Measurements from ENCODE around the gene PPIH. TPM values are rescaled to one million over a fixed set of nuclear protein-coding genes. Genes with fewer than 3 reads are reported as not detected.
"Not testable (repeated sequence)": the region's sequence is repeated elsewhere in the genome, so short reads cannot be mapped to it uniquely, and the experiment has no call there.

PPIH gene
- total RNA-seq, 1 donor from 2014 or later: 23.5 TPM

GRCh38 chr1:42692461-42692860 is 34.2 kb downstream of the PPIH start:
- H3K36me3 ChIP-seq (ENCODE audit: control insufficient read depth in 3 of 3, insufficient read depth in 3 of 3, low read length in 3 of 3): peaks cover 1 to 14% (median 12%) of the 10 kb centered on the region in 3 donors
- no peak overlapping the region for H3K4me3 ChIP-seq (ENCODE audit: low read length in 3 of 3)
- peaks cover 6 to 36% (median 21%) of the 10 kb centered on the region in 3 donors for H3K4me1 ChIP-seq (ENCODE audit: control insufficient read depth in 3 of 3, insufficient read depth in 3 of 3, low read length in 3 of 3)
- H3K9ac ChIP-seq (ENCODE audit: low read depth in 1 of 3, low read length in 3 of 3): no peak overlapping the region
- H3K9me3 ChIP-seq (ENCODE audit: control insufficient read depth in 3 of 3, low read length in 3 of 3): no peaks in the 10 kb centered on the region
- H3K27me3 ChIP-seq (ENCODE audit: control insufficient read depth in 3 of 3, insufficient read depth in 3 of 3, low read length in 3 of 3): no peaks in the 10 kb centered on the region
- no peak overlapping the region for H3K27ac ChIP-seq (ENCODE audit: low read depth, low read length)

GRCh38 chr1:42692911-42693310 is 34.7 kb downstream of the PPIH start:
- Histone ChIP-seq H3K4me3 (ENCODE audit: low read length in 3 of 3) (no peak overlapping the region), H3K27ac (ENCODE audit: low read depth, low read length) (no peak overlapping the region), H3K36me3 (ENCODE audit: control insufficient read depth in 3 of 3, insufficient read depth in 3 of 3, low read length in 3 of 3) (peaks cover 3 to 19% (median 16%) of the 10 kb centered on the region in 3 donors), H3K9me3 (ENCODE audit: control insufficient read depth in 3 of 3, low read length in 3 of 3) (no peaks in the 10 kb centered on the region), H3K9ac (ENCODE audit: low read depth in 1 of 3, low read length in 3 of 3) (no peak overlapping the region), H3K27me3 (ENCODE audit: control insufficient read depth in 3 of 3, insufficient read depth in 3 of 3, low read length in 3 of 3) (no peaks in the 10 kb centered on the region), H3K4me1 (ENCODE audit: control insufficient read depth in 3 of 3, insufficient read depth in 3 of 3, low read length in 3 of 3) (peaks cover 6 to 32% (median 17%) of the 10 kb centered on the region in 3 donors)

DNA sequence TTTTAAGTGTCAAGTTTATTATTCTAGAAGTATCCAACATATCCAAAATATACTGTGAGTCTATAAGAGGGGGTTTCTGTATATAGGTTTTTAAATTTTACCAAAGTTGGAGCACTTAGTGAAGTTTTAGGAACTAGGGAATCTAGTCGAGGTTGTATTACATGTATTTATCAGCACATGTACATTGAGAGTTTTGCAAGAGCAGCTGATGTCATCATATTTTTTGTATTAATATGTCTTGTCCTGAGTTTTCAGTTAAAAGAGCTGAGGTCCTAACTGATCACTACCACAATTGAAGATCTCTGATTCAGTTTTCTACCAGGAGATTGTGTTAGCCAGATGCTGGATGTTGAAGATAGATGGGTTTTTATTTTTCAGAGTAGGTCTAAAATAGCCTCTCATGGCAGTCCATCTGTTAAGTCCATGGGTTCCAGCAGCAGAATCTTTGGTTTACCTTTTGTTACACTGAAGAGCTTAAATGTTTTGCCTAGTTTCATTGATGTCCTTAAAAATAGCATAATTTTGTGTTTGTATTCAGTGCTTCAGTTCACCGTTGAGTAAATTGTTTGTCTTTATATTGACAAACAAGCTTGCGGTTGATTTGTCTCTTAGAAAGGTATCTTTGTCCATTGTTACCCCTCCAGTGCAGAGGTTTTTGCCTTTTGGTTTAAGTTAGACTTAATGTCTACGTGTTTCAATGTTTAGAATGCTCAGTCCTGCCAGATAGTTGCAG is 40.0 kb downstream of the PPIH start:
- H3K27me3 ChIP-seq (ENCODE audit: control insufficient read depth in 3 of 3, insufficient read depth in 3 of 3, low read length in 3 of 3): no peaks in the 10 kb centered on the region
- no peak overlapping the region for H3K27ac ChIP-seq (ENCODE audit: low read depth, low read length)
- no peaks in the 10 kb centered on the region for H3K4me1 ChIP-seq (ENCODE audit: control insufficient read depth in 3 of 3, insufficient read depth in 3 of 3, low read length in 3 of 3)
- no peaks in the 10 kb centered on the region for H3K9me3 ChIP-seq (ENCODE audit: control insufficient read depth in 3 of 3, low read length in 3 of 3)
- H3K36me3 ChIP-seq (ENCODE audit: control insufficient read depth in 3 of 3, insufficient read depth in 3 of 3, low read length in 3 of 3): peaks cover 28 to 60% (median 57%) of the 10 kb centered on the region in 3 donors
- H3K9ac ChIP-seq (ENCODE audit: low read depth in 1 of 3, low read length in 3 of 3): no peak overlapping the region
- H3K4me3 ChIP-seq (ENCODE audit: low read length in 3 of 3): no peak overlapping the region

DNA sequence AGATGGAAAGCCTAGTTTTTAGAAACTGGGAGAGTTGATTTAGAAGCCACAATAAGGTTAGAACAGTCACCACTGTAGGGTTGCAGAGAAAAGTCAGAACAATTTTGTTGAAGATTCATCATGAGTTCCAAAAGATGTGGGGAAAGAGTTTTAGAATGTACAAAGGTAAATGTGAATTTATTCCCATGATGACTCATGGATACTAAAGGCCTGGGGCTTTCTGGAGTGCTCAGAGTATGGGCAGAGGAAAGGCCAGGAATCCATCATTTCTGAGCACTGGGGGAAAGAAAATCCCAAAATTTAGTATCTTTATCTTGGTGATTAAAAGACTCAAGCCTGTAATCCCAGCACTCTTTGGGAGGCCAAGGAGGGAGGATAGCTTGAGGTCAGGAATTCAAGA is 41.8 kb downstream of the PPIH start:
- H3K27me3 ChIP-seq (ENCODE audit: control insufficient read depth in 3 of 3, insufficient read depth in 3 of 3, low read length in 3 of 3): no peaks in the 10 kb centered on the region
- H3K27ac ChIP-seq (ENCODE audit: low read depth, low read length): no peak overlapping the region
- H3K4me1 ChIP-seq (ENCODE audit: control insufficient read depth in 3 of 3, insufficient read depth in 3 of 3, low read length in 3 of 3): no peaks in the 10 kb centered on the region
- H3K4me3 ChIP-seq (ENCODE audit: low read length in 3 of 3): no peak overlapping the region
- H3K36me3 ChIP-seq (ENCODE audit: control insufficient read depth in 3 of 3, insufficient read depth in 3 of 3, low read length in 3 of 3): peaks cover 35 to 72% (median 71%) of the 10 kb centered on the region in 3 donors
- H3K9me3 ChIP-seq (ENCODE audit: control insufficient read depth in 3 of 3, low read length in 3 of 3): no peaks in the 10 kb centered on the region
- no peak overlapping the region for H3K9ac ChIP-seq (ENCODE audit: low read depth in 1 of 3, low read length in 3 of 3)

- Histone ChIP-seq H3K27ac (ENCODE audit: low read depth, low read length) (no peak overlapping the region), H3K27me3 (ENCODE audit: control insufficient read depth in 3 of 3, insufficient read depth in 3 of 3, low read length in 3 of 3) (no peaks in the 10 kb centered on the region), H3K9me3 (ENCODE audit: control insufficient read depth in 3 of 3, low read length in 3 of 3) (no peaks in the 10 kb centered on the region), H3K9ac (ENCODE audit: low read depth in 1 of 3, low read length in 3 of 3) (no peak overlapping the region), H3K4me1 (ENCODE audit: control insufficient read depth in 3 of 3, insufficient read depth in 3 of 3, low read length in 3 of 3) (no peaks in the 10 kb centered on the region), H3K36me3 (ENCODE audit: control insufficient read depth in 3 of 3, insufficient read depth in 3 of 3, low read length in 3 of 3) (peaks cover 29 to 55% (median 55%) of the 10 kb centered on the region in 3 donors), H3K4me3 (ENCODE audit: low read length in 3 of 3) (no peak overlapping the region)
These were observed 45.8 kb downstream of the PPIH start for GRCh38 chr1:42703888-42704464.

- H3K27me3 ChIP-seq (ENCODE audit: control insufficient read depth in 3 of 3, insufficient read depth in 3 of 3, low read length in 3 of 3): not testable (repeated sequence)
- H3K36me3 ChIP-seq (ENCODE audit: control insufficient read depth in 3 of 3, insufficient read depth in 3 of 3, low read length in 3 of 3): peaks cover 7 to 13% (median 9%) of the 10 kb centered on the region in 3 donors
These were observed 54.6 kb downstream of the PPIH start for GRCh38 chr1:42712808-42713207.

GRCh38 chr1:42713293-42713692 is 55.1 kb downstream of the PPIH start:
- Histone ChIP-seq H3K27ac (ENCODE audit: low read depth, low read length) (no peak overlapping the region), H3K9me3 (ENCODE audit: control insufficient read depth in 3 of 3, low read length in 3 of 3) (peaks cover 0 to 2% (median 2%) of the 10 kb centered on the region in 3 donors), H3K36me3 (ENCODE audit: control insufficient read depth in 3 of 3, insufficient read depth in 3 of 3, low read length in 3 of 3) (peaks cover 7 to 16% (median 9%) of the 10 kb centered on the region in 3 donors), H3K9ac (ENCODE audit: low read depth in 1 of 3, low read length in 3 of 3) (no peak overlapping the region), H3K4me3 (ENCODE audit: low read length in 3 of 3) (no peak overlapping the region), H3K4me1 (ENCODE audit: control insufficient read depth in 3 of 3, insufficient read depth in 3 of 3, low read length in 3 of 3) (no peaks in the 10 kb centered on the region), H3K27me3 (ENCODE audit: control insufficient read depth in 3 of 3, insufficient read depth in 3 of 3, low read length in 3 of 3) (no peaks in the 10 kb centered on the region)

More at GRCh38 chr1:42712808-42713207, 54.6 kb downstream of the PPIH start:
- not testable (repeated sequence) for H3K9me3 ChIP-seq (ENCODE audit: control insufficient read depth in 3 of 3, low read length in 3 of 3); H3K4me1 ChIP-seq (ENCODE audit: control insufficient read depth in 3 of 3, insufficient read depth in 3 of 3, low read length in 3 of 3); H3K4me3 ChIP-seq (ENCODE audit: low read length in 3 of 3); H3K27ac ChIP-seq (ENCODE audit: low read depth, low read length); H3K9ac ChIP-seq (ENCODE audit: low read depth in 1 of 3, low read length in 3 of 3)

DNA sequence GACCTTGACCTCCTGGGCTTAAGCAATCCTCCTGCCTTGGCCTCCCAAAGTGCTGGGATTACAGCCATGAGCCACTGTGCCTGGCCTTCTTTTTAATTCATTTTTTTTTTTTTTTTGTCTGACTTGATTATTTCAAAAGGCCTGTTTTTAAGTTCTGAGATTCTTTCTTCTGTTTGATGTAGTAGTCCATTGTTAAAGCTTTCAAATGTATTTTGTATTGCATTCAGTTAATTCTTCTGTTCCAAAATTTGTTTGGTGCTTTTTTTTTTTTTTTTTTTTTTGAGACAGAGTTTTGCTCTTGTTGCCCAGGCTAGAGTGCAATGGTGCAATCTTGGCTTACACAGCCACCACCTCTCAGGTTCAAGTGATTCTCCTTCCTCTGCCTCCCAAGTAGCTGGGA is 56.2 kb downstream of the PPIH start:
- H3K4me3 ChIP-seq (ENCODE audit: low read length in 3 of 3); H3K4me1 ChIP-seq (ENCODE audit: control insufficient read depth in 3 of 3, insufficient read depth in 3 of 3, low read length in 3 of 3); H3K9ac ChIP-seq (ENCODE audit: low read depth in 1 of 3, low read length in 3 of 3); H3K27ac ChIP-seq (ENCODE audit: low read depth, low read length); H3K27me3 ChIP-seq (ENCODE audit: control insufficient read depth in 3 of 3, insufficient read depth in 3 of 3, low read length in 3 of 3); H3K9me3 ChIP-seq (ENCODE audit: control insufficient read depth in 3 of 3, low read length in 3 of 3): not testable (repeated sequence)
- H3K36me3 ChIP-seq (ENCODE audit: control insufficient read depth in 3 of 3, insufficient read depth in 3 of 3, low read length in 3 of 3): peaks cover 7 to 16% (median 9%) of the 10 kb centered on the region in 3 donors

DNA sequence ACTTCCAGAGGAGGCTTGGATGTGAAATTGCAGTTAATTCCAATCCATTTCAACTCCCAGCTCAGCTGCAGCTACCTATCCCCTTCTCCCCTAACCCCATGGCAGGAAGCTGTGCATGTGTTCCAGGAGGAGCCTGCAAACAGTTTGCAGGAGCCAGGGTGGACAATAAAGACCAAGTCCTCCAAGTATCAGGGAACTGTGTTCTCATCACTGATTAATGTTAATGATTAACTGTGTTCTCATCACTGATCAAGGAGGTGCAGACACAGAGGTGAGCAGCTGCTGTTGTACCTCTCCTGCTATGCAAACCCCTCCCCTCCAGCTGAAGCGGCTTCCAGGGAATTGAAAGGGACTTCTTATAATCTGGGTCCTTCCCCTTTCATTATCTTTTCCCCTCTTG is 62.6 kb downstream of the PPIH start:
- peaks cover 0 to 6% (median under 1%) of the 10 kb centered on the region in 3 donors for H3K36me3 ChIP-seq (ENCODE audit: control insufficient read depth in 3 of 3, insufficient read depth in 3 of 3, low read length in 3 of 3)
- H3K27me3 ChIP-seq (ENCODE audit: control insufficient read depth in 3 of 3, insufficient read depth in 3 of 3, low read length in 3 of 3): no peaks in the 10 kb centered on the region
- no peaks in the 10 kb centered on the region for H3K9me3 ChIP-seq (ENCODE audit: control insufficient read depth in 3 of 3, low read length in 3 of 3)
- H3K27ac ChIP-seq (ENCODE audit: low read depth, low read length): no peak overlapping the region
- H3K4me3 ChIP-seq (ENCODE audit: low read length in 3 of 3): no peak overlapping the region
- no peak overlapping the region for H3K9ac ChIP-seq (ENCODE audit: low read depth in 1 of 3, low read length in 3 of 3)
- H3K4me1 ChIP-seq (ENCODE audit: control insufficient read depth in 3 of 3, insufficient read depth in 3 of 3, low read length in 3 of 3): no peaks in the 10 kb centered on the region

DNA sequence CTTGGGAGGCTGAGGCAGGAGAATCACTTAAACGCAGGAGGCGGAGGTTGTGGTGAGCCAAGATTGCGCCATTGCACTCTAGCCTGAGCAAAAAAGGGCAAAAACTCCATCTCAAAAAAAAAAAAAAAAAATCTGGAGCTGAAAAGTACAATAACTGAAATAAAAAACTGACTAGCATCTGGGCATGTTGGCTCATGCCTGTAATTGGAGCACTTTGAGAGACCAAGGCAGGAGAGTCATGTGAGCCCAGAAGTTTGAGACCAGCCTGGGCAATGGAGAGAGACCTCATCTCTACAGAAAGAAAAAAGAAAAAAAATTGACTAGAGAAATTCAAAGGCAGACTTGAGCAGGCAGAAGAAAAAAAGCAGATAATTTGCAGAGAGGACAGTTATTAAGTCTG is 63.7 kb downstream of the PPIH start:
- no peaks in the 10 kb centered on the region for H3K4me1 ChIP-seq (ENCODE audit: control insufficient read depth in 3 of 3, insufficient read depth in 3 of 3, low read length in 3 of 3)
- no peak overlapping the region for H3K9ac ChIP-seq (ENCODE audit: low read depth in 1 of 3, low read length in 3 of 3)
- H3K27ac ChIP-seq (ENCODE audit: low read depth, low read length): no peak overlapping the region
- no peaks in the 10 kb centered on the region for H3K27me3 ChIP-seq (ENCODE audit: control insufficient read depth in 3 of 3, insufficient read depth in 3 of 3, low read length in 3 of 3)
- H3K9me3 ChIP-seq (ENCODE audit: control insufficient read depth in 3 of 3, low read length in 3 of 3): no peaks in the 10 kb centered on the region
- peaks cover 0 to 5% (median 0%) of the 10 kb centered on the region in 3 donors for H3K36me3 ChIP-seq (ENCODE audit: control insufficient read depth in 3 of 3, insufficient read depth in 3 of 3, low read length in 3 of 3)
- H3K4me3 ChIP-seq (ENCODE audit: low read length in 3 of 3): no peak overlapping the region

All from skeletal muscle tissue (tissue), 4 donors.